Measurements from ENCODE around the gene CALML3.

CALML3 gene

DNA sequence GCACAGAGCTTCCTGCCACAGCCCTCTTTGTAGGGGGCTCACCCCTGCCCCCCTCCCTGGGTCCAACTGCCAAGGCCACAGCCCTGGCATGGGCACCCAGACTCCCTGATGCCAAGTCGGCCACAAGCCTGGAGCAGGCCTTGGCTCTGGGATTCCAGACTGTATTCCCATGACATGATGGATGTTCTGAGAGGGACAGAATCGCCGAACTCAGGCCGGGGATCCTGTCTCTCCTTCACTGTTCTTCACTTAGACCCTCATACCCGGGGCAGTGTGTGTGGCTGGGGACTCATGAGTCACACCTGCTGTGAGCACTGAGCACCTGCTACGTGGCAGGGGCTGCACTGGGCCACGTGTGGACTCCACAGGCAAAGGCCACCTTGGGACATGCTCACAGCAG lies 33.3 kb upstream of the CALML3 start:
- DNase-seq (ENCODE audit: low spot score): no peak

DNA sequence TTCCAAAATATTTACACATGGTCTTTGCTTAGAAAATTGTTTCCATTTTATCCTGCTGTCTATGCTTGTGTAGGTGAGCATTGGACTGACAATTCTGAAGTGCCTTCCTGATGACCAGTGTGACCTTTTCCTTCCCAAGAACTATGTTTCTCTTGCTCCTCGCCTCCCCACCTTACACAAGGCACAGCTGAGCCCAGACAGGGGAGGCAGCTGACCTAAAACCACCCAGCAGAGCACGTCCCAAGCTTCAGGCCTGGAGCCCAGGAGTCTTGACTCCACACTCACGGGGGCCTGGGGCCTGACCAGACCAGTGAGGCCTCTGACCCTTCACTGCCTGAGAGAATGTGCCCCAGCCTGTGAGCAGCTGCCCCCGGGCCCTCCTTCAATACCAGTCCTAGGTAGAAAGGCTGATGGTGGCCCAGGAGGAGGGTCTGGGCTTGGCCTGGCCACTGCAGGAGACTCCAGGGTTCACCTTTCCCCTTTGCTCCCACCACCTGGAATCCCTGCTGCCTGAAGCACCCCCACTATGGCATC lies 32.4 kb upstream of the CALML3 start:
- no peak for DNase-seq (ENCODE audit: low spot score)

DNA sequence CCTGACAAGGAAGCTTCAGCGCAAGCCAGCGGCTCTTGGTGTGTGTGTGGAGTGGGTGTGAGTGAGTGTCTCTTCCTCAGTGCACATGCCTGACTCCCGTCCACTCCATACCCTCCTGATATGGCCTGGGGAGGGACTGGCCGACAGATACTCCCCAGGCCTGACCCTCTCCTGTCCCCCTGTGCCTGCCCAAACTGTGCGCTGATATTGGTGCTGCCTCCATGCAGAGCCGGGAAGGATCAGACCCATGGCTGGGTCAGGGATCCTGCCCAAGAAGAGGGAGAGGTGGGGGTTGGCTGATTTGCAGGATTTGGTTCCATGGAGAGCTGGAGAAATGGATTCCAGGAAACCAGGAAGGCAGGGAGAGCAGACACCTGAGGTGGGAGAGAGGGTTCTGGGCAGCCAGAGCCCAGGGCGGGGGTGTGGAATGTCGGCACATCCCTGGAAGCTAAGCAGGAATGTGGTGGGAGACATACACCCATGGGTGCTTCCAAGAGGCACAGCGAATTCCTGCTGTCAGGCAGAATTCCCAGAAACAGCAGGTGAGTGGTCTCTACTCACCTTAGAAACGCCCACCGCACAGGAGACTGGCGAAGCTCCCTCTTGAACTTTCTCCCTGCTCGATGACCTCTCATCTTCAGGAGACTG lies 31.7 kb upstream of the CALML3 start:
- no peak for DNase-seq (ENCODE audit: low spot score)

GRCh38 chr10:5493691-5494090 lies 31.1 kb upstream of the CALML3 start:
- no peak for DNase-seq (ENCODE audit: low spot score)

DNA sequence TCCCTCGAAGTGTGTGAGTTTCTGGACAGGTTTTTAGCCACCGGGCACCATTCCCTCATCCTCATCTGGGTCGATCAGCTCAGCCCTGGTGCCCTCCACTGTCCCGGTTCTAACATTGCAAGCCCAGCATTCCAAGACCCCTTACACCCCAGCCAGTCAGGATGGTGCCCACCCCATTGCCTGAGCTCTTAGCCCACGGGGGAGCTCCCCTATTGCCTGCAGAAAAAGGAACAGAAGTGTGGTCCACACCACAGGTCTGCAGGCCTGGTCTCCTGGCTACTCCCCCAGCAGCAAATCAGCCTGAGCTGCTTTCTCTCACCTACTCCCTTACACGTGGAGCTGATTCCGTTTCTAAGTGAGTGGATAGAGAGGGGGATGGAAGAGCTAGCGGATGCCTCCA lies 30.1 kb upstream of the CALML3 start:
- DNase-seq (ENCODE audit: low spot score): no peak

DNA sequence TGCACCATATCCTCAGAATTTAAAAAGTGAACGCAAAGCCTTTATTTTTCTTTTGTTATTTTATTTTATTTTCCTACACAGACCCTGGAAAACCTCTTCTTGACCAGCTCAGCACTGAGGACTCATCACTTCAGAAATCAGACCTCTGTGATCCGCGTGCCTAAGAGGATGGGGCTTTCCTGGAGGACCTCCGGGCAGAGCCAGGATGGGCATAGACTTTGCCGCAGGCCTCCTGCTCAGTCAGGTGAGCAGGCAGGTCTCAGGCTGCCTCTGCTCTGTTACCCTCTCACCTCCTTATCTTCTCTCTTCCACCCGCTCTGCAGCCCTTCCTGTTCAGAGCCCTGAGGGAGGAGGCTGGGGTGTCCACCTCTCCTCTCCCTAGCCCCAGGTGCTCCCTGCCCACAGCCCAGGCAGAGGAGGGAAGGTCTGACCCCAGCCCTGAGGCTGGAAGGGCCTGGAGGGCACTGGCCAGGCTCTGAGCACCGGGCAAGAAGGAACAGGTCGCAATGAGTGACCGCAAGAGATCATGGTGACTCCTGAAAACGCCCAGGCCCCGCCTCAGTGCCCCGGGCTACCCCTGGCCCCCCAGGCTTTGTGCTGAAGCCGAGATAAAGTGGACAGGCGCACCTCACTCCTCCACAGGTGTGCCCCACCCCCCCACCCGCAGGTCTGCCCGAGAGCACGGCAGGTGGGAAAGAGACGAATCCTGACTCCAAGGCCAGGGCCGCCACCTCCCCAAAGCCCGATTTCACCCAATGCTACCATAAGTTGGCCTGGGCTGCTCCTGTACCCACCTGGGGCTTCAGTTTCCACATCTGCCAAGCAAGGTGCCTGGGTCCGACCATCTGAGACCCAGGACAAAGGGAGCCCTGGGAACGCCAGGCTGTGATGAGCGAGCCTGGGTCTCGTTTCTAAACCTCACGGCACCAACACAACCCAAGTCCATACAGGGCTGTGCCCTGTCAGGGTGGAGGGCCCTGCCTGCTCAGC lies 28.2 kb upstream of the CALML3 start:
- no peak for DNase-seq (ENCODE audit: low spot score)

- no peak for DNase-seq (ENCODE audit: low spot score)
Observed at GRCh38 chr10:5497289-5497688, 27.5 kb upstream of the CALML3 start.

DNA sequence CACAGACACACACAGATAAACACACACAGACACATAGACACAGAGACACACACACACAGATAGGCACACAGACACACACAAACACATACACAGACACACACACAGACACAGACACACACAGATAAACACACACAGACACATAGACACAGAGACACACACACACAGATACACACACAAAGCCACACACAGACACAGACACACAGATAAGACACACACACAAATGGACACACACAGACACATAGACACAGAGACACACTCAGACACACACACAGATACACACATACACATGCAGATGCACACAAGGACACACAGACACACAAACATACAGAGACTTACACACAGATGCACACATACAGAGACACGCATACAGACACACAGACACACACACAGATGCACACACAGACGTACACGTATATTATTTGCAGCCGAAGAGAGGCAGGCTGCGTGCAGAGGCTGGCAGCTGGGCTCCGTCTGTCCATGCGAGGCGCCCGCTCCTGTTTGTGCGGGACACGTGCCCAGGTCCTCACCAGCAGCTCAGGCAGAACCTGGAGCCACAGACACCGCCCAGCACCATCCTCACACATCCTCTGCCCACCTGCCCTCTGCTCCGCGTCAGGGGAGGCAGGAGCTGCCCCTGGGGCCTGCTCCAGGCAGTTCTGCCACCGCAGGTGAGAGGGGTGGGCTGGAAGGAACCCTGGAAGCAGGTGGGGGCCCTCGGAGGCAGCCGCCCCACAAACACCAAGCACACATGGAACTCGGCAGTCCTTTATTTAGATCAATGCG lies 26.6 kb upstream of the CALML3 start:
- no peak for DNase-seq (ENCODE audit: low spot score)

GRCh38 chr10:5498791-5499492 lies 25.8 kb upstream of the CALML3 start:
- no peak for DNase-seq (ENCODE audit: low spot score)

GRCh38 chr10:5499493-5500140 lies 25.1 kb upstream of the CALML3 start, which contains the start of gene CALML5:
Gene CALML5 (minus strand): TSS chr10:5499570. CDS start chr10:5499438, 132 bp downstream.
- DNase-seq (ENCODE audit: low spot score): no peak

- DNase-seq (ENCODE audit: low spot score): no peak
Observed at GRCh38 chr10:5500162-5500670, 24.5 kb upstream of the CALML3 start.

- no peak for DNase-seq (ENCODE audit: low spot score)
Observed at GRCh38 chr10:5500910-5501309, 23.9 kb upstream of the CALML3 start.

DNA sequence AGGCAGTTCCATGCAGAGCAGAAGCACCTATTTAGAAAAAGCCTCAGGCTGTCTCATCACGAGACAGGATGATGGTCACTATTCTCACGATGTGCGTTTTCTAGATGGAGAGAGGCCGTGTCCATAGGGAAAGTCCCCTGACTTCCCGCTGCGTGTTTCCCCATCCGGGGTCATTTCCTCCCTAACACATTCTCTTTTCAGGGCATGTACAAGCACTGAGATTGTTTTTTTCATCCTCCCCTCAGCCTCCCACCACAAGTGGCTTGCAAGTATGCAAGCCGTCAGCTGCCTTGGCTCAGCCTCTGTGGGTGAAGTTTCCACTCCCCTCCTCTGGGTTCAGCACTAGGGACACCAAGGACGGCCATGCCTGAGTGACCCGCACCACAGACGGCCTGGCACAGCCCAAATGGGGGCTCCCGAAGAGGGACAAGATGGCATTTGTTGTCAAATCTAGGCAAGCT lies 22.7 kb upstream of the CALML3 start:
- DNase-seq (ENCODE audit: low spot score): no peak

GRCh38 chr10:5502571-5503476 lies 21.9 kb upstream of the CALML3 start:
- no peak for DNase-seq (ENCODE audit: low spot score)

- no peak for DNase-seq (ENCODE audit: low spot score)
Observed at GRCh38 chr10:5503477-5503835, 21.3 kb upstream of the CALML3 start.

DNA sequence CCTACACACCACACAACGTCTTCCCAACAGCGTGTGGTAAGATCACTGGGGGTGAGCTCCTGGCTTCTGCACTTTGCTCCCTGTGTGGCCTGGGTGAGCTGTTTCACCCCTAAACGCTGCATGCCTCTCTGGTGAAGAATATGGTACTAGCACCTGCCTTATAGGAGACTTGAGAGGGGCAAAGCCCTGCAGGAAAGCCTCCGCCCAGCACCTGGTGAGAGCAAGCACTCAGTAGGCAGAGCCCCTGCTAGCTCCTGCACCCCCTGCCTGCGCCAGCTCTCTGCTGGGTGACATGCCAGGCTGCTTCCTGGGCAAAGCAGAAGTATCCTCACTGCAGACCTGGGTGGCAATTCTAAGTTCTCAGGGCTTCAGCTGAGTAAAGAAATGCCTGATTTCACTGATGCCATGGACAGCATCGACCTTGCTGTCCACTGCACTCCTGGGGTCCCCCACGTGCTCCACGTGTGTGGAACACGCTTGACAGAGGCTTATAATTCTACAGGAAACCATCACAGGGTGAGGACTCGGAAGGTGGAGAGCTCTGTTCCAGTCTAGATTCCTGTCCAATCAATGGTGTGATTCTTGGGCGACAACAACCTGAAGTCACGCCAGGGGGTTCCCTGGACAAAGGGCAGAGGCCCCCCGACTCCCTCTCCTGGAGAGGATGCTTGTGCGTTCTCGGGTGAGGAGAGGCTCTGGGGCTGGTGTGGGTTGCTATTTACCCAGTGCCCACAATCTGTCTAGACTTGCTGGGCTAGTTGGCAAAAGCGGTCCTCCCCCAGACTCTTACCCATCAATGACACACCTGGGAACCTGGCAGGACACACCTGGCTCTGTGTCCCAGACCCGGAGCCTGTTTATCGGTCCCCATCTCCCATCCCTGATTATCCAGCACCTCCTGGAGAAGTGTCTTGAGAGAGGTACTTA lies 20.4 kb upstream of the CALML3 start:
- DNase-seq (ENCODE audit: low spot score): no peak

GRCh38 chr10:5506246-5506645 lies 18.5 kb upstream of the CALML3 start:
- no peak for DNase-seq (ENCODE audit: low spot score)

All from CD4-positive, alpha-beta T cell treated with Interleukin-15 for 4 hours (primary cell).